PC-3 (cell line): Measurements from ENCODE around the gene ZNF22. TPM values are rescaled to one million over a fixed set of nuclear protein-coding genes. Genes with fewer than 3 reads are reported as not detected.

ENCODE experiments used
- ATAC-seq: fragments of 200-7000 bp; cut with Tn5 transposase; 2 replicates; pipeline ENCODE4 v1.9.1; 2020; ENCODE audit warnings: mild to moderate bottlenecking, moderate library complexity
- BruUV-seq: library from RNA; stranded (reverse); fragments of 400-500 nt; replicated peaks from 2 replicates; lab custom pipeline; 2021; lab: Mats Ljungman, UMichigan
- CTCF ChIA-PET: fragments of 300-600 bp; sonication (Branson Sonifier 250); formaldehyde crosslinking; loops from one replicate; lab custom pipeline; 2022; ENCODE audit warnings: antibody characterized with exemption; lab: Charles Lee
- POLR2A ChIA-PET: fragments of 300-600 bp; sonication (Branson Sonifier 250); formaldehyde crosslinking; loops from one replicate; lab custom pipeline; 2022; ENCODE audit warnings: antibody characterized with exemption; ENCODE audit not compliant: unreplicated experiment; lab: Charles Lee
- DNase-seq: peaks from one replicate; pipeline ENCODE4 v3.0.0-alpha.2; 2015
- H2AFZ ChIP-seq: fragments of 300-600 bp; sonication (generic); 2 replicates; pipeline ENCODE4 v1.6.0; 2016; ENCODE audit warnings: antibody characterized with exemption, low read length
- H3F3A ChIP-seq: fragments of 300-600 bp; sonication (generic); one replicate; pipeline ENCODE4 v1.6.0; 2017; ENCODE audit warnings: antibody characterized with exemption, low read length, control low read depth, mild to moderate bottlenecking; ENCODE audit not compliant: unreplicated experiment
- H3K27ac ChIP-seq: fragments of 300-600 bp; sonication (generic); 2 replicates; pipeline ENCODE4 v1.5.1; 2016; ENCODE audit warnings: mild to moderate bottlenecking, low read length
- H3K27me3 ChIP-seq: fragments of 300-600 bp; sonication (generic); 2 replicates; pipeline ENCODE4 v1.6.1; 2016; ENCODE audit warnings: low read length, mixed read lengths
- H3K36me3 ChIP-seq: fragments of 300-600 bp; sonication (generic); 2 replicates; pipeline ENCODE4 v1.6.1; 2016; ENCODE audit warnings: low read depth, mixed run types, low read length, mixed read lengths
- H3K4me1 ChIP-seq: fragments of 300-600 bp; sonication (generic); 2 replicates; pipeline ENCODE4 v1.5.1; 2016; ENCODE audit warnings: low read length; ENCODE audit not compliant: insufficient read depth
- H3K4me2 ChIP-seq: fragments of 300-600 bp; sonication (generic); 2 replicates; pipeline ENCODE4 v1.6.0; 2016; ENCODE audit warnings: low read length
- H3K4me3 ChIP-seq: fragments of 300-600 bp; sonication (generic); 2 replicates; pipeline ENCODE4 v1.5.1; 2016; ENCODE audit warnings: mild to moderate bottlenecking, low read length, mixed read lengths
- H3K79me2 ChIP-seq: fragments of 300-600 bp; sonication (generic); 2 replicates; pipeline ENCODE4 v1.6.1; 2017; ENCODE audit warnings: low read length, mixed read lengths
- H3K9ac ChIP-seq: fragments of 300-600 bp; sonication (generic); 2 replicates; pipeline ENCODE4 v1.6.0; 2016; ENCODE audit warnings: mild to moderate bottlenecking, low read length
- H3K9me2 ChIP-seq: fragments of 300-600 bp; sonication (generic); replicated peaks from 2 replicates; pipeline ENCODE4 v1.6.1; 2016; ENCODE audit warnings: mixed run types, low read length, mixed read lengths
- H3K9me3 ChIP-seq: fragments of 300-600 bp; sonication (generic); 2 replicates; pipeline ENCODE4 v1.6.1; 2016; ENCODE audit warnings: low read length, mixed read lengths
- H4K20me1 ChIP-seq: fragments of 300-600 bp; sonication (generic); 2 replicates; pipeline ENCODE4 v1.6.1; 2016; ENCODE audit warnings: low read length, mixed read lengths
- EZH2 ChIP-seq: fragments of 300-600 bp; sonication (generic); IDR thresholded peaks from one replicate; pipeline ENCODE4 v1.6.1; 2017; ENCODE audit warnings: antibody characterized with exemption, mild to moderate bottlenecking, low read length; ENCODE audit not compliant: unreplicated experiment
- EZH2phosphoT487 ChIP-seq: fragments of 300-600 bp; sonication (generic); IDR thresholded peaks from 2 replicates; pipeline ENCODE4 v1.6.1; 2018; ENCODE audit warnings: mild to moderate bottlenecking, antibody characterized with exemption, low read length, borderline replicate concordance
- intact Hi-C: fragments of 100-400 bp; cut with micrococcal nuclease; formaldehyde crosslinking; loops from 2 replicates; pipeline ENCODE4 v1.9.0; 2023
- total RNA-seq: library from RNA; depleted of rRNA; stranded (reverse); fragments of >200 nt; gene quantifications from 2 replicates; pipeline ENCODE4 v1.2.3, GENCODE V29; 2014
- TF ChIP-seq, protein P1 (sequence below): fragments of 300-600 bp; sonication (generic); conservative IDR thresholded peaks from 2 replicates; pipeline ENCODE4 v1.5.1; 2017; ENCODE audit warnings: antibody characterized with exemption, low read depth, mild to moderate bottlenecking, low read length

The ZNF22 gene
- total RNA-seq, 1 experiment from 2014 or later: 24.8 TPM

- Histone ChIP-seq H3F3A (no peaks in the 10 kb centered on the region), H3K4me3 (no peak overlapping the region), H3K79me2 (peaks cover 15% of the 10 kb centered on the region), H3K27me3 (no peaks in the 10 kb centered on the region), H4K20me1 (no peaks in the 10 kb centered on the region), H3K4me1 (peaks cover 19% of the 10 kb centered on the region), H3K27ac (no peak overlapping the region), H3K9me3 (no peaks in the 10 kb centered on the region), H3K4me2 (no peak overlapping the region), H3K9me2 (no peaks in the 10 kb centered on the region), H3K9ac (no peak overlapping the region), H3K36me3 (no peaks in the 10 kb centered on the region), H2AFZ (no peak overlapping the region)
- DNase-seq: no peak
- no peak for ATAC-seq
- ChIA-PET POLR2A (no interaction called here), CTCF (interaction anchor here (0.6 kb wide), 1 partner anchor 376 kb away, joined by 3 read pairs; no protein-coding TSS in a partner anchor)
- BruUV-seq: no TSS peak
- TF ChIP-seq EZH2phosphoT487: no peak
- TF ChIP-seq EZH2: no peak
- TF ChIP-seq, protein P1, sequence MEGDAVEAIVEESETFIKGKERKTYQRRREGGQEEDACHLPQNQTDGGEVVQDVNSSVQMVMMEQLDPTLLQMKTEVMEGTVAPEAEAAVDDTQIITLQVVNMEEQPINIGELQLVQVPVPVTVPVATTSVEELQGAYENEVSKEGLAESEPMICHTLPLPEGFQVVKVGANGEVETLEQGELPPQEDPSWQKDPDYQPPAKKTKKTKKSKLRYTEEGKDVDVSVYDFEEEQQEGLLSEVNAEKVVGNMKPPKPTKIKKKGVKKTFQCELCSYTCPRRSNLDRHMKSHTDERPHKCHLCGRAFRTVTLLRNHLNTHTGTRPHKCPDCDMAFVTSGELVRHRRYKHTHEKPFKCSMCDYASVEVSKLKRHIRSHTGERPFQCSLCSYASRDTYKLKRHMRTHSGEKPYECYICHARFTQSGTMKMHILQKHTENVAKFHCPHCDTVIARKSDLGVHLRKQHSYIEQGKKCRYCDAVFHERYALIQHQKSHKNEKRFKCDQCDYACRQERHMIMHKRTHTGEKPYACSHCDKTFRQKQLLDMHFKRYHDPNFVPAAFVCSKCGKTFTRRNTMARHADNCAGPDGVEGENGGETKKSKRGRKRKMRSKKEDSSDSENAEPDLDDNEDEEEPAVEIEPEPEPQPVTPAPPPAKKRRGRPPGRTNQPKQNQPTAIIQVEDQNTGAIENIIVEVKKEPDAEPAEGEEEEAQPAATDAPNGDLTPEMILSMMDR: no peak
- intact Hi-C loops: no loop called here
These were observed 45.2 kb upstream of the ZNF22 start for GRCh38 chr10:44955413-44956070.

GRCh38 chr10:44956226-44956625, 44.5 kb upstream of the ZNF22 start:
- no TSS peak for BruUV-seq
- H3K4me3 ChIP-seq: no peak overlapping the region
- no peaks in the 10 kb centered on the region for H3K9me2 ChIP-seq
- no peaks in the 10 kb centered on the region for H3F3A ChIP-seq
- peaks cover 15% of the 10 kb centered on the region for H3K79me2 ChIP-seq
- no peaks in the 10 kb centered on the region for H3K27me3 ChIP-seq
- DNase-seq (no peak), ATAC-seq (no peak)
- intact Hi-C loops: no loop called here
- no peaks in the 10 kb centered on the region for H3K9me3 ChIP-seq
- ChIA-PET CTCF (no interaction called here), POLR2A (no interaction called here)
- no peaks in the 10 kb centered on the region for H4K20me1 ChIP-seq
- H2AFZ ChIP-seq: no peak overlapping the region
- TF ChIP-seq, protein P1: no peak
- TF ChIP-seq EZH2 (no peak), EZH2phosphoT487 (no peak)
- peaks cover 19% of the 10 kb centered on the region for H3K4me1 ChIP-seq
- H3K4me2 ChIP-seq: no peak overlapping the region
- no peak overlapping the region for H3K9ac ChIP-seq
- H3K36me3 ChIP-seq: no peaks in the 10 kb centered on the region
- no peak overlapping the region for H3K27ac ChIP-seq
